ENCODE measurements around the gene GCK. TPM values are rescaled to one million over a fixed set of nuclear protein-coding genes. Genes with fewer than 3 reads are reported as not detected.

Gene GCK
- total RNA-seq, 2 experiments from 2014 or later, result 2.1 to 3.3 TPM

- Mint-ChIP-seq H3K4me3 (no peak overlapping the region), H3K27me3 (ENCODE audit: low read depth) (no peaks in the 10 kb centered on the region), H3K9me3 (no peaks in the 10 kb centered on the region), H3K27ac (no peak overlapping the region), H3K4me1 (ENCODE audit: low read depth) (no peaks in the 10 kb centered on the region), H3K36me3 (ENCODE audit: low read depth) (no peaks in the 10 kb centered on the region)
- intact Hi-C loops (cut with micrococcal nuclease), result no loop called here
- DNase-seq, result no peak
- CTCF ChIA-PET, result no interaction called here
Observed at GRCh38 chr7:44220358-44221112, 31.3 kb upstream of the GCK start.

DNA sequence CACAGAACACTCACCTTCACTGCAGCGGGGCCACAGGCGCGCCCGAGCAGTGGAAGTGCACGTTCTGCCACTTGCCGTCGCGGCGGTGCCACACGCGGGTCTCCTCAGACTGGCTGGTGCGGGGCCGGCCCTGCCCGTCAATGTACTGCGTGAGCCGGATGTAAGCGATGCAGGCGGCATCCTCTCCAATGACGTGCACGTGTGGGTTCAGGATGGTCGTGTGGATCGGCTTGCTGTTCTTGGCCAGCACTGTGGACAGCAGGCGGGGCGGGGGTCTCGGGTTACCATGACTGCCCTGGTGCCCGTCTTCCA lies 30.8 kb upstream of the GCK start:
- CTCF ChIA-PET, result interaction anchor here (2.9 kb wide), 1 partner anchor 21 kb away, joined by 8 read pairs; no protein-coding TSS in a partner anchor

DNA sequence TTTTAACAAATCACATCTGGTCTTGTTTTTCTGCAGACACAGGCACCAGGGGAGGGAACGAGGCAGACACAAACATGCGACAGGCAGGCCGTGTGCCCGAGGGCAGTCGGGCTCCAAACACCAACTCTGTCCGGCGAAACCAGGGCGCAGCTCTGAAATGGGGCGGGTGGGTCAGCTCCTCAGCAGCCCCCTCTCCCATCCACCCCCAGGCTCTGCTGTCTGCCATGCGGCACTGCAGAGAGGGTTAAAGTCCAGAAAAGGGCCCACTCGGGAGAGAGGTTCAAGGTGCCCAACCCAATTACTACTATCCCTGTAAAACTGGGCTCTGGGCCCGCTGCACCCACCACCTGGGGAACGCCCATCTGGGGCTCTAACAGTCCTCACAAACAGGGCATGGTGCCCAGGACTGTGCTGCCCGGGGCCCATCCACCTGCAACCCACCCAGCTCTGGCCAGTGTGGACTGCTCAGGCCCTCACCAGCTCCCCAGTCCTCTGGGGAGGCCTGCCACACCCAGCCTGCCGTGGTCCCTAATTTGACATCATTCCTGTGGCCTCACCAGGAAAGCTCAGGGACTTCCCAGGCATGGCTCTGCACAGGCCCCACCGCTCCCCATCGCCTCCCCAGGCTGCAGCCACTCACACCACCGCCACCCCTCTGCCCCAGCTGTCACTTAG lies 30.3 kb upstream of the GCK start:
- no peak for DNase-seq
- CTCF ChIA-PET, result interaction anchor here (2.9 kb wide), 1 partner anchor 21 kb away, joined by 8 read pairs; no protein-coding TSS in a partner anchor
- intact Hi-C loops (cut with micrococcal nuclease), result no loop called here

More for the DNA sequence above, 30.8 kb upstream of the GCK start:
- Mint-ChIP-seq H3K36me3 (ENCODE audit: low read depth) (no peaks in the 10 kb centered on the region), H3K27me3 (ENCODE audit: low read depth) (no peaks in the 10 kb centered on the region), H3K9me3 (no peaks in the 10 kb centered on the region), H3K4me1 (ENCODE audit: low read depth) (no peaks in the 10 kb centered on the region), H3K27ac (no peak overlapping the region), H3K4me3 (no peak overlapping the region)
- intact Hi-C loops (cut with micrococcal nuclease), result no loop called here
- no peak for DNase-seq

GRCh38 chr7:44218418-44219201 lies 29.4 kb upstream of the GCK start:
- no peaks in the 10 kb centered on the region for H3K27me3 Mint-ChIP-seq (ENCODE audit: low read depth)
- intact Hi-C loops (cut with micrococcal nuclease), result no loop called here
- H3K27ac Mint-ChIP-seq, result no peak overlapping the region
- no peaks in the 10 kb centered on the region for H3K4me1 Mint-ChIP-seq (ENCODE audit: low read depth)
- no peaks in the 10 kb centered on the region for H3K9me3 Mint-ChIP-seq
- no peak for DNase-seq
- no peaks in the 10 kb centered on the region for H3K36me3 Mint-ChIP-seq (ENCODE audit: low read depth)
- CTCF ChIA-PET, result interaction anchor here (0.7 to 2.9 kb wide), 3 partner anchors 22 to 149 kb away, joined by 3 to 8 read pairs (median 3); no protein-coding TSS in a partner anchor
- no peak overlapping the region for H3K4me3 Mint-ChIP-seq

More for the DNA sequence above, 30.3 kb upstream of the GCK start:
- no peak overlapping the region for H3K27ac Mint-ChIP-seq
- H3K27me3 Mint-ChIP-seq (ENCODE audit: low read depth), result no peaks in the 10 kb centered on the region
- H3K36me3 Mint-ChIP-seq (ENCODE audit: low read depth), result no peaks in the 10 kb centered on the region
- no peaks in the 10 kb centered on the region for H3K4me1 Mint-ChIP-seq (ENCODE audit: low read depth)
- H3K9me3 Mint-ChIP-seq, result no peaks in the 10 kb centered on the region
- H3K4me3 Mint-ChIP-seq, result no peak overlapping the region

DNA sequence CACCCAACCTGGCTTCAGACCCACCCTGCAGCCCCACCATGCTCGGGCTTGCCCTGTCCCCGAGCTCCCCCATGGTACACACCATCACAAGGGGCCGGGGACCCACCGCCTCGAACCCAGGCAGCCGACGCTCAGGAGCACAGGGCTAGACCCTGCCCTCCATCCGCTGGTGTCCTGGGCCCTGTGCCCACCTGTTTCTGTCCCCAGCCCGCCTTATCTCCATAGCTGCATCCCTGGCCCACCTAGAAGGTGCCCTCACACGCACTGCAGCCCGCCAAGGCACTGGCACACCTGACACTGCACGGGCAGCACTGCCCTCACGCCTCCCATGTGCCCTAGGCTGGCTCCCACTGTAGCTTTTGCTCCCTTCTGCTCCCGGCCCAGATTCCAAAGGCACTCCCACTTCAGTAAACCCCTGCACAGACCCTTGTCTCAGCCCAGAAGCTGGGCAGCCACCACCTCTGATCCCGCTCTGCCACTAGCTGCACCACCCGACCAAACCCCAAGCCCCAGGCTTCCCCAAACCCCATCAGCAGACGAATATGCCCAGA lies 28.7 kb upstream of the GCK start:
- Mint-ChIP-seq H3K36me3 (ENCODE audit: low read depth) (no peaks in the 10 kb centered on the region), H3K4me1 (ENCODE audit: low read depth) (no peaks in the 10 kb centered on the region), H3K9me3 (no peaks in the 10 kb centered on the region), H3K27ac (no peak overlapping the region), H3K27me3 (ENCODE audit: low read depth) (no peaks in the 10 kb centered on the region), H3K4me3 (no peak overlapping the region)
- intact Hi-C loops (cut with micrococcal nuclease), result no loop called here
- CTCF ChIA-PET, result interaction anchor here (0.7 to 2.9 kb wide), 3 partner anchors 23 to 150 kb away, joined by 3 to 8 read pairs (median 3); no protein-coding TSS in a partner anchor
- DNase-seq, result no peak

DNA sequence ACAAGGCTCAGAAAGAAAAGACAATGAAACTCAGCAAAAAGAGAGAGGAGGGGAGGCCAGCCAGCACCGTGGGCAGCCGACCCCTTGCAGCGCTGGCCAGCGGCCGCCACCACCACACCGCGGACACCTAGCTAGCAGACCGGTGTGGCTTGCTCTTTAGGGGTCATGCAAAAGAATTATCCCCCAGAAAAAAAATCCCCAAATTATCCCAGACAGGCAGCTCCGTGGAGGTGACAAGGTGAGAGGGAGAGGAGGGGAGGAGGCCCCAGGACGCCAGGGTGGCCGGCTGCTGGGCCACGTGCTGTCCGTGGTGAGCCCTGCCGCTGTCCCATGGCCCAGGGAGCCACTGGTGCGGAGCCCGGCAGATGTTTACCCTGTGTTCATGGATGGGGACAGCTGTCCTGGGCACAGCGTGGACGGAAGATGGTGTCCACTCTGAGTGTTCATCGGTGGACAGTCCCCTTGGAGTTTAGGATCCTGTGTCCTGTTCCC lies 28.0 kb upstream of the GCK start:
- Mint-ChIP-seq H3K4me1 (ENCODE audit: low read depth) (no peaks in the 10 kb centered on the region), H3K27me3 (ENCODE audit: low read depth) (no peaks in the 10 kb centered on the region), H3K27ac (no peak overlapping the region), H3K36me3 (ENCODE audit: low read depth) (no peaks in the 10 kb centered on the region), H3K4me3 (no peak overlapping the region), H3K9me3 (no peaks in the 10 kb centered on the region)
- CTCF ChIA-PET, result interaction anchor here (1.2 to 2.9 kb wide), 2 partner anchors 23 to 151 kb away, joined by 3 to 8 read pairs; no protein-coding TSS in a partner anchor
- DNase-seq, result no peak
- intact Hi-C loops (cut with micrococcal nuclease), result no loop called here

GRCh38 chr7:44216521-44217222 lies 27.4 kb upstream of the GCK start:
- CTCF ChIA-PET, result interaction anchor here (2.9 kb wide), 1 partner anchor 24 kb away, joined by 8 read pairs; no protein-coding TSS in a partner anchor
- Mint-ChIP-seq H3K4me1 (ENCODE audit: low read depth) (no peaks in the 10 kb centered on the region), H3K27me3 (ENCODE audit: low read depth) (no peaks in the 10 kb centered on the region), H3K27ac (no peak overlapping the region), H3K36me3 (ENCODE audit: low read depth) (no peaks in the 10 kb centered on the region), H3K9me3 (no peaks in the 10 kb centered on the region), H3K4me3 (no peak overlapping the region)
- intact Hi-C loops (cut with micrococcal nuclease), result no loop called here
- DNase-seq, result no peak

DNA sequence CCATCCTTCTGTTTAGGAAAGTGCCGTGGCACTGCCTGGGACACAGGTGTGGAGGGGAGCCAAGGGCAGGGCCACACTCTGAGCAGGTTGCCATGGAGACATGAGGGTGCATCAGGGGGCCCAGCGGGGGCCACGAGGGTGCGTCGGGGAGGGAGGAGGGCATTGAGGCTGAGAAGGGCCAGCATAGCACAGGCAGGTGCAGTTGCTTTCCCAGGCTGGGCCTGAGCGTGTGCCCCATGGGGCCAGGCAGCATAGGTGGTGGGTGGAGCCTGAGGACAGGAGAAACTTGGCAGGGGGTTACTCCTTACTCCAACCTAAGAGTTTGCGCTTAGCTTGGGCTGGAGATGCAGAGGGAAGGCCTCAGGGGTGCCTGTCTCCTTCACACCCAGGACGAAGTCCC lies 26.8 kb upstream of the GCK start:
- Mint-ChIP-seq H3K9me3 (no peaks in the 10 kb centered on the region), H3K27ac (no peak overlapping the region), H3K4me3 (no peak overlapping the region), H3K36me3 (ENCODE audit: low read depth) (peaks cover 3% of the 10 kb centered on the region), H3K27me3 (ENCODE audit: low read depth) (no peaks in the 10 kb centered on the region), H3K4me1 (ENCODE audit: low read depth) (no peaks in the 10 kb centered on the region)
- CTCF ChIA-PET, result no interaction called here
- DNase-seq, result no peak
- intact Hi-C loops (cut with micrococcal nuclease), result no loop called here

DNA sequence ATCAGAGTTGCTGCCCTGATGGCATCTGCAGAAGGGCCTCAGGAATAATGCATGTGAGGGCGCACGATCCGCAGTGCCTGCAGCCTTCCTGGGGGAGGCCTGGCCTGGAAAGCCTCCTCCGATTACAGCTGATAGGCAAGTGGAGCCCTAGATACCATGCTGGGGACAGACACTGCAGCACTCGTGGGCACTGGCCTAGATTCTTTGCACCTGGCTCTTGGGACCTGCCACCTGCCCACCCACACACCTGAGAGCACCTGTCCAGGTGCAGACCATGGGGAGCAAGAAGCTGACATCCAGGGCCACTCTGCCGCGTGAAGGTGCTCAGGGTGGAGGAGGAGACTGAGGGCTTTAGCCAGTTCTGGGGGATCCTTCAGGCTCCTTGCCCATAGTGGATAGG lies 26.3 kb upstream of the GCK start:
- CTCF ChIA-PET, result no interaction called here
- no peaks in the 10 kb centered on the region for H3K4me1 Mint-ChIP-seq (ENCODE audit: low read depth)

GRCh38 chr7:44213877-44214388 lies 24.7 kb upstream of the GCK start:
- Mint-ChIP-seq H3K4me3 (no peak overlapping the region), H3K4me1 (ENCODE audit: low read depth) (no peaks in the 10 kb centered on the region), H3K27me3 (ENCODE audit: low read depth) (no peaks in the 10 kb centered on the region), H3K27ac (no peak overlapping the region), H3K9me3 (no peaks in the 10 kb centered on the region), H3K36me3 (ENCODE audit: low read depth) (peaks cover 3% of the 10 kb centered on the region)
- CTCF ChIA-PET, result interaction anchor here (0.6 kb wide), 1 partner anchor 360 kb away, joined by 3 read pairs; no protein-coding TSS in a partner anchor
- DNase-seq, result no peak
- intact Hi-C loops (cut with micrococcal nuclease), result no loop called here

More for the DNA sequence above, 26.3 kb upstream of the GCK start:
- intact Hi-C loops (cut with micrococcal nuclease), result no loop called here
- H3K4me3 Mint-ChIP-seq, result no peak overlapping the region
- H3K9me3 Mint-ChIP-seq, result no peaks in the 10 kb centered on the region
- H3K36me3 Mint-ChIP-seq (ENCODE audit: low read depth), result peaks cover 3% of the 10 kb centered on the region
- H3K27ac Mint-ChIP-seq, result no peak overlapping the region
- no peaks in the 10 kb centered on the region for H3K27me3 Mint-ChIP-seq (ENCODE audit: low read depth)
- no peak for DNase-seq

DNA sequence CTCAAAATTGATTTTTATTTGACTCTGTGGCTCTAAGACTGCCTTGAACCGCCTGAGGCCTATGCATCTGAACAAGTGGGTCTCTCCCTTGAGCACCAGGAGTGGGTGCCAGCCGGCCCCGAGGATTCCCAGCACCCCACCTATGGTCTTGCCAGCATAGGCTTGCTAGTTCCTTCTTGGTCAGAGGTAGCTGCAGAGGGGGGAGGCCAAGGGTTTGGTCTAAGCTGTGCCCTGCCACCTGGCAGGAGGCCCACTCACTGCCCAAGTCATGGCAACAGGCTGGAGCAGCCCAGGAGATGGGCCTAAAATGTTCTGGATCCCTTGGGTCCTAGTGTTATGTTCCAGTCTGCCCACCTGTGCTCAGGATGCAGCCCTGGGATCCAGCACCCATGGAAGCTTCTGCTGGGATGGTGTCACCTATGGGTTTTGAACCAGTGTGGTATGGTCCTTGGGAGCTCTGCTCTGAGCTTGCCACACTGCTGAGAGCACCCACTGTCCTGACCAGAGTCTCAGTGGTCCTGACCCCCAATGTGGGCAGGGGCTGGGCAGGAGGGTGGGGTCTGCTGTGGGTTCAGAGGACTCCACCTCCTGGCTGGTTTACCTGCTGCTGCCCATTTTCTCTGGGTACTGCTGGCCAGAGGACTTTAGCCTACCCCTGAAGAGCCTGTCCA lies 24.1 kb upstream of the GCK start:
- CTCF ChIA-PET, result interaction anchor here (0.6 kb wide), 1 partner anchor 352 kb away, joined by 3 read pairs; no protein-coding TSS in a partner anchor
- Mint-ChIP-seq H3K27ac (no peak overlapping the region), H3K36me3 (ENCODE audit: low read depth) (peaks cover 3% of the 10 kb centered on the region)

More for the DNA sequence above, 24.1 kb upstream of the GCK start:
- no peak for DNase-seq
- Mint-ChIP-seq H3K27me3 (ENCODE audit: low read depth) (no peaks in the 10 kb centered on the region), H3K4me3 (no peak overlapping the region), H3K4me1 (ENCODE audit: low read depth) (no peaks in the 10 kb centered on the region), H3K9me3 (no peaks in the 10 kb centered on the region)
- intact Hi-C loops (cut with micrococcal nuclease), result no loop called here

Data from activated naive CD4-positive, alpha-beta T cell treated with anti-CD3 and anti-CD28 coated beads for 36 hours (primary cell).